NB4 (cell line): ENCODE results near the gene SIX3.

Experiments used
- CTCF ChIP-seq: IDR thresholded peaks from one replicate; pipeline ENCODE4 v1.5.1; 2012; ENCODE audit warnings: low read depth, low read length
- POLR2A ChIP-seq: IDR thresholded peaks from 2 replicates; pipeline ENCODE4 v1.6.1; 2011; ENCODE audit warnings: mild to moderate bottlenecking; ENCODE audit not compliant: insufficient read length; ENCODE audit errors: extremely low read depth

- TF ChIP-seq CTCF (no peak), POLR2A (no peak)
These were observed 8.0 kb upstream of the SIX3 start for GRCh38 chr2:44933434-44933951.
